Measurements from ENCODE around the gene TCP10L. TPM values are rescaled to one million over a fixed set of nuclear protein-coding genes. Genes with fewer than 3 reads are reported as not detected.
"Not testable (repeated sequence)": the region's sequence is repeated elsewhere in the genome, so short reads cannot be mapped to it uniquely, and the experiment has no call there.

TCP10L gene
- total and polyA plus RNA-seq, 2 of the 13 experiments (the other 11 are each of a cell fraction or from before 2014, with no cell fraction given), result 0.90 to 2.4 TPM

GRCh38 chr21:32530809-32531208 is 54.5 kb downstream of the TCP10L start:
- H3K27ac ChIP-seq (ENCODE audit: extremely low read length, insufficient read depth, low read length); DNase-seq (ENCODE audit: low spot score); in situ Hi-C loops (cut with HindIII; ENCODE audit: extremely low pct_ligation_motif_present, low pct_unique_long_range_greater_than_20kb): not testable (repeated sequence)

DNA sequence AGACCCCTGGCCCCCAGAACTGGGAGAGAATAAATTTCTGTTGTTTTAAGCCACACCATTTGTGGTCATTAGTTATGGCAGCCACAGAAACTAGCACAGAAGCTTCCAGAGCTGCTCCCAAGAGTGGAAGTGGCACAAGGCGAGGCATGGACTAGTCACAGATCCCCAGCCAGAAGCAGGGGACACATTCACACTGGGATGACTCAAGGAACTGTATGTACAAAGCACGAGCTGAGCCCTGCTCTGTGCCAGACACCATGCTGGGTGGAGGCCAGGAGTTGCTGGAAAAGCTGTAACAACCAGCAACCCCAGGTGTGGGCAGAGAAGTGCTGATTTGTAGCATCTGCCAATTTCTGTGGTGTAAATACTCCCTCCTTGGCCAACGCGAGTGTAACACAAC is 55.6 kb downstream of the TCP10L start:
- POLR2A ChIA-PET, result no interaction called here
- no peak for FAIRE-seq
- TF ChIP-seq WIZ (CRISPR knock-in tag; IDR thresholded peaks at IDR 0.05) (no peak), PAWR (CRISPR knock-in tag; IDR thresholded peaks at IDR 0.05; ENCODE audit: borderline replicate concordance) (no peak), ZNF296 (CRISPR knock-in tag; conservative IDR thresholded peaks at IDR 0.05) (no peak), SNRNP70 (IDR thresholded peaks at IDR 0.05; ENCODE audit: low read depth, low read length) (no peak), IKZF1 (IDR thresholded peaks at IDR 0.05) (no peak), ZHX1 (CRISPR knock-in tag; IDR thresholded peaks at IDR 0.05; ENCODE audit: low read depth) (no peak), FOXK2 (IDR thresholded peaks at IDR 0.05) (no peak), GLI4 (CRISPR knock-in tag; IDR thresholded peaks at IDR 0.05; ENCODE audit: borderline replicate concordance) (no peak), KLF13 (CRISPR knock-in tag; IDR thresholded peaks at IDR 0.05) (no peak)
- TF ChIP-seq, protein P1, sequence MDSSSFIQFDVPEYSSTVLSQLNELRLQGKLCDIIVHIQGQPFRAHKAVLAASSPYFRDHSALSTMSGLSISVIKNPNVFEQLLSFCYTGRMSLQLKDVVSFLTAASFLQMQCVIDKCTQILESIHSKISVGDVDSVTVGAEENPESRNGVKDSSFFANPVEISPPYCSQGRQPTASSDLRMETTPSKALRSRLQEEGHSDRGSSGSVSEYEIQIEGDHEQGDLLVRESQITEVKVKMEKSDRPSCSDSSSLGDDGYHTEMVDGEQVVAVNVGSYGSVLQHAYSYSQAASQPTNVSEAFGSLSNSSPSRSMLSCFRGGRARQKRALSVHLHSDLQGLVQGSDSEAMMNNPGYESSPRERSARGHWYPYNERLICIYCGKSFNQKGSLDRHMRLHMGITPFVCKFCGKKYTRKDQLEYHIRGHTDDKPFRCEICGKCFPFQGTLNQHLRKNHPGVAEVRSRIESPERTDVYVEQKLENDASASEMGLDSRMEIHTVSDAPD (CRISPR knock-in tag; IDR thresholded peaks at IDR 0.05), result no peak
- TF ChIP-seq, protein P2, sequence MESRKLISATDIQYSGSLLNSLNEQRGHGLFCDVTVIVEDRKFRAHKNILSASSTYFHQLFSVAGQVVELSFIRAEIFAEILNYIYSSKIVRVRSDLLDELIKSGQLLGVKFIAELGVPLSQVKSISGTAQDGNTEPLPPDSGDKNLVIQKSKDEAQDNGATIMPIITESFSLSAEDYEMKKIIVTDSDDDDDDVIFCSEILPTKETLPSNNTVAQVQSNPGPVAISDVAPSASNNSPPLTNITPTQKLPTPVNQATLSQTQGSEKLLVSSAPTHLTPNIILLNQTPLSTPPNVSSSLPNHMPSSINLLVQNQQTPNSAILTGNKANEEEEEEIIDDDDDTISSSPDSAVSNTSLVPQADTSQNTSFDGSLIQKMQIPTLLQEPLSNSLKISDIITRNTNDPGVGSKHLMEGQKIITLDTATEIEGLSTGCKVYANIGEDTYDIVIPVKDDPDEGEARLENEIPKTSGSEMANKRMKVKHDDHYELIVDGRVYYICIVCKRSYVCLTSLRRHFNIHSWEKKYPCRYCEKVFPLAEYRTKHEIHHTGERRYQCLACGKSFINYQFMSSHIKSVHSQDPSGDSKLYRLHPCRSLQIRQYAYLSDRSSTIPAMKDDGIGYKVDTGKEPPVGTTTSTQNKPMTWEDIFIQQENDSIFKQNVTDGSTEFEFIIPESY (CRISPR knock-in tag; IDR thresholded peaks at IDR 0.05), result no peak
- TF ChIP-seq, protein P3, sequence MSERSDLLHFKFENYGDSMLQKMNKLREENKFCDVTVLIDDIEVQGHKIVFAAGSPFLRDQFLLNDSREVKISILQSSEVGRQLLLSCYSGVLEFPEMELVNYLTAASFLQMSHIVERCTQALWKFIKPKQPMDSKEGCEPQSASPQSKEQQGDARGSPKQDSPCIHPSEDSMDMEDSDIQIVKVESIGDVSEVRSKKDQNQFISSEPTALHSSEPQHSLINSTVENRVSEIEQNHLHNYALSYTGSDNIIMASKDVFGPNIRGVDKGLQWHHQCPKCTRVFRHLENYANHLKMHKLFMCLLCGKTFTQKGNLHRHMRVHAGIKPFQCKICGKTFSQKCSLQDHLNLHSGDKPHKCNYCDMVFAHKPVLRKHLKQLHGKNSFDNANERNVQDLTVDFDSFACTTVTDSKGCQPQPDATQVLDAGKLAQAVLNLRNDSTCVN (CRISPR knock-in tag; IDR thresholded peaks at IDR 0.05; ENCODE audit: borderline replicate concordance), result no peak

More at GRCh38 chr21:32530809-32531208, 54.5 kb downstream of the TCP10L start:
- POLR2A ChIA-PET; ATAC-seq; FAIRE-seq; H3K9me3 ChIP-seq (ENCODE audit: low read length); H4K20me1 ChIP-seq (ENCODE audit: insufficient read depth, low read length); CTCF ChIA-PET (ENCODE audit: low intra/inter-chr PET ratio, low total read pairs); H3K27me3 ChIP-seq (ENCODE audit: control insufficient read depth in 1 of 2, insufficient read depth in 2 of 2, low read length in 2 of 2); BruUV-seq (replicated peaks); H3K9ac ChIP-seq (ENCODE audit: insufficient read depth, low read depth, low read length); H3K36me3 ChIP-seq (replicated peaks in 1 of 2; ENCODE audit: control insufficient read depth in 1 of 2, insufficient read depth in 2 of 2, low read length in 2 of 2); H2AFZ ChIP-seq (ENCODE audit: low read length); H3K4me3 ChIP-seq (replicated peaks in 1 of 3; ENCODE audit: insufficient read depth in 1 of 3, low read depth in 2 of 3, low read length in 3 of 3); H3K4me2 ChIP-seq (ENCODE audit: low read depth, low read length); intact Hi-C loops (cut with micrococcal nuclease; ENCODE audit: unreplicated experiment); H3K79me2 ChIP-seq (ENCODE audit: insufficient read depth, low read length): not testable (repeated sequence)
- H3K4me1 ChIP-seq (ENCODE audit: insufficient read depth, low read length), result peaks cover 32% of the 10 kb centered on the region
- WGBS (ENCODE audit: low lambda C conversion rate), result 75% methylated on average over 7 of the region's 7 CpGs

More for the DNA sequence above, 55.6 kb downstream of the TCP10L start:
- in situ Hi-C loops (cut with HindIII; ENCODE audit: extremely low pct_ligation_motif_present, low pct_unique_long_range_greater_than_20kb), result no loop called here
- no peaks in the 10 kb centered on the region for H3K79me2 ChIP-seq (ENCODE audit: insufficient read depth, low read length)
- H3K9ac ChIP-seq (ENCODE audit: insufficient read depth, low read depth, low read length), result no peak overlapping the region
- intact Hi-C loops (cut with micrococcal nuclease; ENCODE audit: unreplicated experiment), result loop anchor here (10.0 kb wide), 1 partner anchor 75 kb away; no protein-coding TSS in a partner anchor
- WGBS (ENCODE audit: low lambda C conversion rate), result 90% methylated on average over 4 of the region's 4 CpGs
- no TSS peak for BruUV-seq (replicated peaks)
- no peak overlapping the region for H2AFZ ChIP-seq (ENCODE audit: low read length)
- ATAC-seq (no peak), DNase-seq (ENCODE audit: low spot score) (no peak)
- H3K36me3 ChIP-seq (replicated peaks in 1 of 2; ENCODE audit: control insufficient read depth in 1 of 2, insufficient read depth in 2 of 2, low read length in 2 of 2), result no peaks in the 10 kb centered on the region
- no peaks in the 10 kb centered on the region for H3K27me3 ChIP-seq (ENCODE audit: control insufficient read depth in 1 of 2, insufficient read depth in 2 of 2, low read length in 2 of 2)
- no peak overlapping the region for H3K4me2 ChIP-seq (ENCODE audit: low read depth, low read length)
- no peak overlapping the region for H3K27ac ChIP-seq (ENCODE audit: extremely low read length, insufficient read depth, low read length)
- no peaks in the 10 kb centered on the region for H3K9me3 ChIP-seq (ENCODE audit: low read length)
- H3K4me3 ChIP-seq (replicated peaks in 1 of 3; ENCODE audit: insufficient read depth in 1 of 3, low read depth in 2 of 3, low read length in 3 of 3), result no peak overlapping the region
- H4K20me1 ChIP-seq (ENCODE audit: insufficient read depth, low read length), result no peaks in the 10 kb centered on the region
- H3K4me1 ChIP-seq (ENCODE audit: insufficient read depth, low read length), result peaks cover 32% of the 10 kb centered on the region
- CTCF ChIA-PET (ENCODE audit: low intra/inter-chr PET ratio, low total read pairs), result no interaction called here

All from HepG2 (cell line).